CD8-positive, alpha-beta memory T cell (primary cell): ENCODE results near the gene ERGIC1. TPM values are rescaled to one million over a fixed set of nuclear protein-coding genes. Genes with fewer than 3 reads are reported as not detected.
A peak's percentile ranks its signal among the peaks of the same experiment; 100 is the strongest.

Experiments
- CTCF ChIA-PET: fragments of 350-600 bp; sonication (Branson Sonifier 250); formaldehyde crosslinking; loops from one replicate; lab custom pipeline; 2021; ENCODE audit warnings: antibody characterized with exemption; lab: Charles Lee
- POLR2A ChIA-PET: fragments of 350-600 bp; sonication (Branson Sonifier 250); formaldehyde crosslinking; loops from one replicate; lab custom pipeline; 2021; ENCODE audit warnings: antibody characterized with exemption; lab: Charles Lee
- DNase-seq, 5 donors: peaks; one replicate each; pipeline versions ENCODE4 v3.0.0 to v3.0.0-alpha.2; 2020 to 2022; ENCODE audit warnings: mixed read lengths in 1 of 5
- H3K27ac ChIP-seq: one replicate; pipeline ENCODE4 v1.7.0; 2013; ENCODE audit warnings: low read depth, mild to moderate bottlenecking, low read length, moderate library complexity
- H3K27me3 ChIP-seq: 2 replicates; pipeline ENCODE4 v1.7.0; 2013; ENCODE audit warnings: low read length, mild to moderate bottlenecking; ENCODE audit not compliant: insufficient read depth, poor library complexity, severe bottlenecking
- H3K36me3 ChIP-seq: 2 replicates; pipeline ENCODE4 v1.7.0; 2013; ENCODE audit warnings: mild to moderate bottlenecking, low read length, moderate library complexity; ENCODE audit not compliant: insufficient read depth
- H3K4me1 ChIP-seq: 2 replicates; pipeline ENCODE4 v1.7.0; 2013; ENCODE audit warnings: mild to moderate bottlenecking, low read length, moderate library complexity; ENCODE audit not compliant: insufficient read depth
- H3K4me3 ChIP-seq: 2 replicates; pipeline ENCODE4 v1.7.0; 2013; ENCODE audit warnings: mild to moderate bottlenecking, low read length
- H3K9me3 ChIP-seq: 2 replicates; pipeline ENCODE4 v1.7.0; 2013; ENCODE audit warnings: mild to moderate bottlenecking, low read length
- H3K27ac Mint-ChIP-seq, 8 donors: one replicate each; pipeline ENCODE4 v1.8.0; 2020 to 2021; ENCODE audit warnings: mixed read lengths in 8 of 8, mild to moderate bottlenecking in 6 of 8, inconsistent platforms in 3 of 8, moderate library complexity in 3 of 8
- H3K27me3 Mint-ChIP-seq, 2 donors: one replicate each; pipeline ENCODE4 v1.8.0; 2020 to 2021; ENCODE audit warnings: mixed read lengths in 2 of 2, mild to moderate bottlenecking in 1 of 2, moderate library complexity in 1 of 2
- H3K36me3 Mint-ChIP-seq, 3 donors: one replicate each; pipeline ENCODE4 v1.8.0; 2020 to 2021; ENCODE audit warnings: mixed read lengths in 3 of 3, inconsistent platforms in 1 of 3, mild to moderate bottlenecking in 1 of 3
- H3K4me1 Mint-ChIP-seq, 3 donors: one replicate each; pipeline ENCODE4 v1.8.0; 2020 to 2021; ENCODE audit warnings: mixed read lengths in 3 of 3, inconsistent platforms in 1 of 3, mild to moderate bottlenecking in 1 of 3
- H3K4me3 Mint-ChIP-seq, 7 donors: one replicate each; pipeline ENCODE4 v1.8.0; 2020 to 2021; ENCODE audit warnings: mixed read lengths in 7 of 7, mild to moderate bottlenecking in 6 of 7, moderate library complexity in 4 of 7, inconsistent platforms in 2 of 7
- H3K9me3 Mint-ChIP-seq, 5 donors: one replicate each; pipeline ENCODE4 v1.8.0; 2020 to 2022; ENCODE audit warnings: mixed read lengths in 5 of 5, mild to moderate bottlenecking in 3 of 5, moderate library complexity in 2 of 5, inconsistent platforms in 1 of 5
- polyA plus RNA-seq: library from polyadenylated mRNA; unstranded; fragments of 300-500 nt; fragmentation: Illumina TruSeq; gene quantifications from one replicate; pipeline ENCODE4 v1.2.3, GENCODE V29; 2021
- total RNA-seq, 2 experiments: library from RNA; stranded (reverse); gene quantifications; one replicate each; pipeline ENCODE4 v1.2.3, GENCODE V29; 2021

Gene ERGIC1
- total and polyA plus RNA-seq, 3 experiments from 2014 or later: 25.9 to 39.9 (median 39.7) TPM

DNA sequence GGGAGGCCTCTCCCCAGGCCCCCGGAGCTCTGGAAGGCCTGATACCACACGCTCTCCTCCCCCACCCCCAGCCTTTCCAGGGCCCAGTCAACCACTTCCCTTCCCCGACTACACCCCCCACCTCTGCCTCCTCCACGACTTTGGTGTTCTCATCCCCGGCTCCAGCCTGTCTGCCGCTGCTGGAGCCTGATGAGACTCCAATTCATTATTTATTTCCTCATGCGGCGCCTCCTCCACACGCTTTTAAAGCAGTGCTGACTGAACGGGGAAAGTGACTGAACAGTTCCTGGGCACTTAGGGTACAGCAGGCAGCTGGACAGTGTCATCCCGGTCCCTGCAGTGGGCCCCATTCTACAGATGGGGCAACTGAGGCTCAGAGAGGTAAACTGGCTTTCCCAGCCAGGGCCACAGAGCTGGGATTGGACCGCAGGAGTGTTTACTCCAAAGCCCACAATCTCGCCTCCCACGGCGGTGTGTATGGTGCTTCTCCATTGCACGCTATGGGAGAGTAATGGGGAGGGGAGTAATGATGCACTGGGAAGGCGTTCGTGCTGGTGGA is 109.3 kb downstream of the ERGIC1 start:
- Mint-ChIP-seq H3K4me3 (no peak overlapping the region), H3K36me3 (peaks cover 0 to 67% (median 6%) of the 10 kb centered on the region in 3 donors), H3K4me1 (no peaks in the 10 kb centered on the region), H3K9me3 (no peaks in the 10 kb centered on the region), H3K27me3 (peaks cover 0 to 3% of the 10 kb centered on the region in 2 donors), H3K27ac (peak overlapping the region in 1 of 8 donors; percentile 29)
- peak in 1 of 5 donors; percentile 30 for DNase-seq
- H3K4me3 ChIP-seq: no peak overlapping the region
- no peaks in the 10 kb centered on the region for H3K27me3 ChIP-seq
- no peaks in the 10 kb centered on the region for H3K4me1 ChIP-seq
- ChIA-PET POLR2A (no interaction called here), CTCF (interaction anchor here (1.1 to 5.3 kb wide), 5 partner anchors 11 to 230 kb away, joined by 3 to 36 read pairs (median 4); no protein-coding TSS in a partner anchor)
- H3K27ac ChIP-seq: no peak overlapping the region
- H3K9me3 ChIP-seq: no peaks in the 10 kb centered on the region
- H3K36me3 ChIP-seq: no peaks in the 10 kb centered on the region

DNA sequence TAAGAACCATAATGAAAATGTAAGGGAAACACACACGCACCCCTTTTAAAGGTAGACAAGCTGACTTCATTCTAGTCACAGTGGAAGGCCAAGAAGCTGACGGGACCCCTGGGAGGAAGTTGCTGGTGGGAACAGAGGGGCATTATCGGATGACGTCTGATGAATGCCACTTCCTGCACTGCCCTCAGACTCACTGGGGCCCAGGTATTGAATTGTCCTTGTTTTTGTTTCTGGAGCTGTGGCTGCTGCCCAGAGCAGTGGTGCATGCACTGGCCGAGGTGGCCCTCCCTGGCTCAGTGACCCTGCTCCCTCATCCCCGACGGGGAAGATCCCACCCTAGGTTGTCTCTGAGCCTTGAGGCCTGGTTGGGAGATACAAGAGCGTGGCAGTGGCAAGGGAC is 109.9 kb downstream of the ERGIC1 start:
- CTCF ChIA-PET: interaction anchor here (1.2 kb wide), 1 partner anchor 75 kb away, joined by 3 read pairs; no protein-coding TSS in a partner anchor
- Histone ChIP-seq H3K4me3 (no peak overlapping the region), H3K4me1 (no peaks in the 10 kb centered on the region), H3K9me3 (no peaks in the 10 kb centered on the region), H3K27ac (no peak overlapping the region), H3K27me3 (no peaks in the 10 kb centered on the region), H3K36me3 (no peaks in the 10 kb centered on the region)
- POLR2A ChIA-PET: no interaction called here
- Mint-ChIP-seq H3K27me3 (peaks cover 0 to 3% of the 10 kb centered on the region in 2 donors), H3K36me3 (peaks cover 0 to 68% (median 8%) of the 10 kb centered on the region in 3 donors), H3K4me3 (no peak overlapping the region), H3K4me1 (no peaks in the 10 kb centered on the region), H3K27ac (no peak overlapping the region), H3K9me3 (no peaks in the 10 kb centered on the region)
- peak in 1 of 5 donors; percentile 23 for DNase-seq

DNA sequence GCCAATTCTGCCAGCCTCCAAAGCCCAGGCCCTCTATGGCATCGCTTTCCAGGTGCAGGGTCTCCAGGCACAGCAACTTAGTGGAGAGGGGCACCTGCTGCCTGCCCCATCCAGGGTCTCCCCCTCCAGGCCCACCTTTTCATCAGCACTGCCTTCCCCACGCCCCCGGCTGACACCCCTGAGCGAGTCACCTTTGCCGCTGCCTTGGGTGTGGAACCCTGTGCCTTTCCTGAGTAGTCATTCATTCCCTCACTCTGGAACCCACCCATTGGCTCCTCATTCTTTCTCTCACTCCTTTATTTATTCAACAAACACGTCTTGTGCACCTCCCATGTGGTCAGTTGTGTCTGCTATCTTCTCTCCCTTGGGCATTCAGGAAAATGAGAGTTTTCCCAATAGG is 110.7 kb downstream of the ERGIC1 start:
- Mint-ChIP-seq H3K4me3 (no peak overlapping the region), H3K4me1 (no peaks in the 10 kb centered on the region), H3K36me3 (peaks cover 0 to 67% (median 8%) of the 10 kb centered on the region in 3 donors), H3K27me3 (peaks cover 0 to 3% of the 10 kb centered on the region in 2 donors), H3K9me3 (no peaks in the 10 kb centered on the region), H3K27ac (no peak overlapping the region)
- H3K27ac ChIP-seq: no peak overlapping the region
- ChIA-PET POLR2A (no interaction called here), CTCF (no interaction called here)
- no peak overlapping the region for H3K4me3 ChIP-seq
- H3K4me1 ChIP-seq: no peaks in the 10 kb centered on the region
- H3K36me3 ChIP-seq: no peaks in the 10 kb centered on the region
- H3K9me3 ChIP-seq: no peaks in the 10 kb centered on the region
- H3K27me3 ChIP-seq: no peaks in the 10 kb centered on the region
- DNase-seq: peak in 1 of 5 donors; percentile 5

GRCh38 chr5:172945151-172945550 is 111.1 kb downstream of the ERGIC1 start:
- Mint-ChIP-seq H3K9me3 (no peaks in the 10 kb centered on the region), H3K27ac (no peak overlapping the region)
- CTCF ChIA-PET: no interaction called here

DNA sequence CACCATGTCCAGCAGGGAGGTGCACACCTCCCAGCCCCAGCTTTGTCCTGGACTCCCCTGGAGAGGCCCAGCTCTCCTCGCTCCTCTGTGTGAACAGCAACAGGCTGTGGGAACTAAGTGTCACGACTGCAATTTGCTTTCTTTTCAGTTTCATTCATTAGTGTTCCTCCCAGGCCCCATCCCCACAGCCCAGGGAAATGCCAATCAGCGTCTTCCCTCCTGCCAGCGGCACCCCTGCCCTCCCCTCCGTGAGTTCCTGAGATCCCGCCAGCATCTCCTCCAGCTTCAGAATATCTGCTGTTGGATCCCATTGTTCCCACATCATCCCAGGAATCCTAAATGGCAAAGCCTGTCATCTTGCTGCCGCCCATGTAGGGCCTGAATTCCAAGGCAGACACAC is 112.1 kb downstream of the ERGIC1 start:
- no peaks in the 10 kb centered on the region for H3K4me1 ChIP-seq
- no peak overlapping the region for H3K4me3 Mint-ChIP-seq
- peaks cover 0 to 65% (median 8%) of the 10 kb centered on the region in 3 donors for H3K36me3 Mint-ChIP-seq
- no peaks in the 10 kb centered on the region for H3K36me3 ChIP-seq
- ChIA-PET POLR2A (no interaction called here), CTCF (no interaction called here)
- H3K27me3 ChIP-seq: no peaks in the 10 kb centered on the region
- peaks cover 0 to 3% of the 10 kb centered on the region in 2 donors for H3K27me3 Mint-ChIP-seq
- no peaks in the 10 kb centered on the region for H3K9me3 Mint-ChIP-seq
- no peak overlapping the region for H3K4me3 ChIP-seq
- no peak overlapping the region for H3K27ac Mint-ChIP-seq
- DNase-seq: no peak
- no peak overlapping the region for H3K27ac ChIP-seq
- H3K9me3 ChIP-seq: no peaks in the 10 kb centered on the region
- no peaks in the 10 kb centered on the region for H3K4me1 Mint-ChIP-seq

More at GRCh38 chr5:172945151-172945550, 111.1 kb downstream of the ERGIC1 start:
- H3K4me3 ChIP-seq: no peak overlapping the region
- Mint-ChIP-seq H3K27me3 (peaks cover 0 to 3% of the 10 kb centered on the region in 2 donors), H3K4me1 (no peaks in the 10 kb centered on the region), H3K4me3 (no peak overlapping the region), H3K36me3 (peaks cover 0 to 66% (median 8%) of the 10 kb centered on the region in 3 donors)
- H3K36me3 ChIP-seq: no peaks in the 10 kb centered on the region
- no peaks in the 10 kb centered on the region for H3K27me3 ChIP-seq
- DNase-seq: peak in 1 of 5 donors; percentile 3
- POLR2A ChIA-PET: no interaction called here
- H3K9me3 ChIP-seq: no peaks in the 10 kb centered on the region
- no peaks in the 10 kb centered on the region for H3K4me1 ChIP-seq
- H3K27ac ChIP-seq: no peak overlapping the region

DNA sequence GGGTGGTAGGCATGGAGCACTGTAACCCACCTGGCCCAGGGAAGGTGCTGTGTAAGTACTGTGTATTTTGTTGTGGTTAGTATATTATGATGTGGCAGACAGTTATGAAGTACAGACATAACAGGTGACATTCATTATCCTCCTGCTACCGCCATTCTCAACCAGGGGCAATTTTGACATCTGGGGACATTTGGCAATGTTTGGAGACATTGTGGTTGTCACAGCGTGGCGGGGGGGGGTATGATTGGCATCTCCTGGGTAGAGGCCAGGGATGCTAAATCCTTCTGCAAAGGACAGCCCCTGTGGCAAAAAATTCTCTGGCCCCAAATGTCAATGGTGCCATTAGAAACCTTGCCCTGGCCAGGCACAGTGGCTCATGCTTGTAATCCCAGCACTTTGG is 115.4 kb downstream of the ERGIC1 start:
- H3K9me3 Mint-ChIP-seq: no peaks in the 10 kb centered on the region
- no peak overlapping the region for H3K27ac ChIP-seq
- H3K27ac Mint-ChIP-seq: peak overlapping the region in 1 of 8 donors; percentile 60
- no peaks in the 10 kb centered on the region for H3K4me1 Mint-ChIP-seq
- no peaks in the 10 kb centered on the region for H3K9me3 ChIP-seq
- ChIA-PET POLR2A (no interaction called here), CTCF (interaction anchor here (3.3 kb wide), 1 partner anchor 17 kb away, joined by 17 read pairs; no protein-coding TSS in a partner anchor)
- peaks cover 0 to 2% of the 10 kb centered on the region in 2 donors for H3K27me3 Mint-ChIP-seq
- H3K4me3 Mint-ChIP-seq: no peak overlapping the region
- H3K36me3 ChIP-seq: no peaks in the 10 kb centered on the region
- H3K27me3 ChIP-seq: no peaks in the 10 kb centered on the region
- H3K4me3 ChIP-seq: no peak overlapping the region
- H3K4me1 ChIP-seq: no peaks in the 10 kb centered on the region
- DNase-seq: no peak
- H3K36me3 Mint-ChIP-seq: peaks cover 0 to 51% (median 8%) of the 10 kb centered on the region in 3 donors

- Mint-ChIP-seq H3K36me3 (peaks cover 0 to 41% (median 4%) of the 10 kb centered on the region in 3 donors), H3K27ac (peak overlapping the region in 2 of 8 donors; percentile 42 to 63), H3K27me3 (peaks cover 0 to 2% of the 10 kb centered on the region in 2 donors), H3K4me1 (peaks cover 0 to 4% (median 3%) of the 10 kb centered on the region in 3 donors), H3K4me3 (no peak overlapping the region), H3K9me3 (no peaks in the 10 kb centered on the region)
- ChIA-PET CTCF (interaction anchor here (3.3 kb wide), 1 partner anchor 18 kb away, joined by 17 read pairs; no protein-coding TSS in a partner anchor), POLR2A (no interaction called here)
- H3K4me1 ChIP-seq: no peaks in the 10 kb centered on the region
- H3K4me3 ChIP-seq: no peak overlapping the region
- DNase-seq: no peak
- H3K36me3 ChIP-seq: no peaks in the 10 kb centered on the region
- H3K9me3 ChIP-seq: no peaks in the 10 kb centered on the region
- H3K27me3 ChIP-seq: no peaks in the 10 kb centered on the region
- no peak overlapping the region for H3K27ac ChIP-seq
Measured at GRCh38 chr5:172950176-172950965, 116.3 kb downstream of the ERGIC1 start.
